OCI-LY1 (cell line): ENCODE measurements around the gene PDLIM5.
"Not testable (repeated sequence)": the region's sequence is repeated elsewhere in the genome, so short reads cannot be mapped to it uniquely, and the experiment has no call there.

ENCODE experiments used
- EZH2 ChIP-seq: fragments of 200-600 bp; sonication (generic), shearing (Covaris generic); IDR thresholded peaks from 2 replicates; pipeline ENCODE4 v1.8.0; 2017; ENCODE audit warnings: borderline replicate concordance, mixed run types, mild to moderate bottlenecking, antibody characterized with exemption, low read length, moderate library complexity, mixed read lengths
- TF ChIP-seq, protein P1 (sequence below): fragments of 200-600 bp; sonication (generic), shearing (Covaris generic); IDR thresholded peaks from 2 replicates; pipeline ENCODE4 v1.5.1; 2017; ENCODE audit warnings: mild to moderate bottlenecking, antibody characterized with exemption, low read length, moderate library complexity, mixed read lengths

DNA sequence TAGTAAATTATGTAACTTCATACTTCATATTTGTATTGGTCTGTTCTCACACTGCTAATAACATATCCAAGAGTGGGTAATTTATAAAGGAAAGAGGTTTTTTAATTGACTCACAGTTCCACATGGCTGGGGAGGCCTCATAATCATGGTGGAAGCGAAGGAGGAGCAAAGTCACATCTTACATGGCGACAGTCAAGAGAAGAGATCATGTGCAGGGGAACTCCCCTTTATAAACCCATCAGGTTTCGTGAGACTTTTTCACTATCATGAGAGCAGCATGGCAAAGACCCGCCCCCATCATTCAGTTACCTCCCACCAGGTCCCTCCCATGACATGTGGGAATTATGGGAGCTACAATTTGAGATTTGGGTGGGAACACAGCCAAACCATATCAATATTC, 19.0 kb downstream of the PDLIM5 start:
- TF ChIP-seq, protein P1, sequence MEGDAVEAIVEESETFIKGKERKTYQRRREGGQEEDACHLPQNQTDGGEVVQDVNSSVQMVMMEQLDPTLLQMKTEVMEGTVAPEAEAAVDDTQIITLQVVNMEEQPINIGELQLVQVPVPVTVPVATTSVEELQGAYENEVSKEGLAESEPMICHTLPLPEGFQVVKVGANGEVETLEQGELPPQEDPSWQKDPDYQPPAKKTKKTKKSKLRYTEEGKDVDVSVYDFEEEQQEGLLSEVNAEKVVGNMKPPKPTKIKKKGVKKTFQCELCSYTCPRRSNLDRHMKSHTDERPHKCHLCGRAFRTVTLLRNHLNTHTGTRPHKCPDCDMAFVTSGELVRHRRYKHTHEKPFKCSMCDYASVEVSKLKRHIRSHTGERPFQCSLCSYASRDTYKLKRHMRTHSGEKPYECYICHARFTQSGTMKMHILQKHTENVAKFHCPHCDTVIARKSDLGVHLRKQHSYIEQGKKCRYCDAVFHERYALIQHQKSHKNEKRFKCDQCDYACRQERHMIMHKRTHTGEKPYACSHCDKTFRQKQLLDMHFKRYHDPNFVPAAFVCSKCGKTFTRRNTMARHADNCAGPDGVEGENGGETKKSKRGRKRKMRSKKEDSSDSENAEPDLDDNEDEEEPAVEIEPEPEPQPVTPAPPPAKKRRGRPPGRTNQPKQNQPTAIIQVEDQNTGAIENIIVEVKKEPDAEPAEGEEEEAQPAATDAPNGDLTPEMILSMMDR: not testable (repeated sequence)
- not testable (repeated sequence) for TF ChIP-seq EZH2
